Thyroid gland (tissue), 4 donors: ENCODE measurements around the gene AHRR. TPM values are rescaled to one million over a fixed set of nuclear protein-coding genes. Genes with fewer than 3 reads are reported as not detected.

Experiments used
- DNase-seq, 2 donors: peaks; one replicate each; pipeline ENCODE4 v3.0.0-alpha.2; 2019
- H3K27ac ChIP-seq, 3 donors: fragments of 200-600 bp; sonication (generic); 1 replicate in 2 of 3; 2 replicates in 1 of 3; pipeline ENCODE4 v1.5.1; 2016 to 2019; ENCODE audit warnings: mild to moderate bottlenecking in 1 of 3, moderate library complexity in 1 of 3
- H3K27me3 ChIP-seq: fragments of 200-600 bp; sonication (generic); one replicate; pipeline ENCODE4 v1.5.1; 2019
- H3K36me3 ChIP-seq, 2 donors: fragments of 200-600 bp; sonication (generic); one replicate each; pipeline ENCODE4 v1.5.1; 2016 to 2019
- H3K4me1 ChIP-seq, 2 donors: fragments of 200-600 bp; sonication (generic); one replicate each; pipeline ENCODE4 v1.5.1; 2017 to 2019
- H3K4me3 ChIP-seq, 3 donors: fragments of 200-600 bp; sonication (generic); replicated peaks in 1 of 3; 1 replicate in 2 of 3; 2 replicates in 1 of 3; pipeline ENCODE4 v1.5.1; 2016; ENCODE audit warnings: mild to moderate bottlenecking in 1 of 3
- H3K9me3 ChIP-seq: fragments of 200-600 bp; sonication (generic); one replicate; pipeline ENCODE4 v1.5.1; 2017
- POLR2A ChIP-seq, 2 donors: fragments of 450-650 bp; IDR thresholded peaks; one replicate each; pipeline ENCODE4 v1.6.1; 2017; ENCODE audit warnings: antibody characterized with exemption in 2 of 2, mild to moderate bottlenecking in 2 of 2, moderate library complexity in 1 of 2
- WGBS, 2 donors: methylation state at CpG; one replicate each; pipeline ENCODE4 v1.1.5; 2017; 5-methylcytosine and 5-hydroxymethylcytosine counted together
- intact Hi-C: fragments of 100-400 bp; cut with DNase I; formaldehyde crosslinking; loops from one replicate; pipeline ENCODE4 v1.15.1; 2023
- total RNA-seq, 4 donors: library from RNA; depleted of rRNA; stranded (reverse); fragments of >200 nt; gene quantifications; one replicate each; pipeline ENCODE4 v1.2.3, GENCODE V29; 2016
- TF ChIP-seq, protein P1 (sequence below), 6 experiments: fragments of 200-600 bp in 3 of 6; fragments of 450-650 bp in 3 of 6; sonication (generic) in 3 of 6; IDR thresholded peaks; one replicate each; pipeline ENCODE4 v1.5.1; 2016 to 2019; ENCODE audit warnings: antibody characterized with exemption in 6 of 6, mild to moderate bottlenecking in 2 of 6, inconsistent platforms in 1 of 6, moderate library complexity in 1 of 6

AHRR gene
- total RNA-seq, 4 donors from 2014 or later = 0.88 to 2.1 (median 1.3) TPM

DNA sequence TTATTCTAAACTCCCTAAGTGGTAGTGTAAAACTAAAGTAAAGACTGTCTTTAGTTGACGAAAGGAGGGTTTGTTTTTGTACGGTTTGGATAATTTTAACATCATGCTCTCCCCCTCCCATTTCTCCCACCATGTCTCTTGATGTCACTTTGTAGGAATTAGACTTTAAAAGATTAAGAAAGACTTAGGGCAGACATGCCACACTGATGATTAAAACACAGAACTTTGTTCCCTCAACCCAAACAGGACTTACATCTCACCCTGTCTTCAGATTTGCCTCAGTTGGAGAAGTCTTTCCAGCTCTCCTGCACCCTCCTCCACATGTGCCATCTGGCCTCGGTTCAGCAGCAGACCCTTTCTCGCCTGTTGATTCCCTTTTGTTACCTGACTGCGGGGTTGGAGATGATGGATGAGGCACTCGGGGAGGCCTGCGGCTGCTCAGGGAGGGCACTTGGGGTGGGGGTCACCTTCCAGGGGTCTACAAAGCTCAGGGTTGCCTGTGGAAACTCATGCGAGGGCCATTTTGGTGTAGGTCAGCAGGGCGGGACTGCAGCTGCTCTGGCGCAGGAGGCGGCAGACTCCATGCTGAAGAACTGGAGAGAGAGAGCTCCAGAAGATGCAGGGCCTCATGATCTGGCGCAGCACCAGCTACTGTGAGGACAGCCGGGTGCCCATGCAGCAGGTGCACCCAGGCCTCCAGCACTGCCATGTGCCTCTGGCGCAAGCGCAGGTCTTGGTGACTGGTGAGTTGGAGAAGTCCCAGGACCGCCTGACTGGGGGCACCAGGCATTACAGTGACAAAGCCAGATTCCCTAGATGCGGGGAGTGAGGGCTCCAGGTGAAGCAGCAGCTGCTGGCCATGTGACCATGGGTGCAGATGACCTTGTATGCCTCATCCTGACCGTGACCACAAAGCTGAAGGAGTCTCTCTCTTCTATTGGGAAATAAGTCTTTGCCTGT, 96.9 kb downstream of the AHRR start:
- no peak for DNase-seq
- intact Hi-C loops = no loop called here
- no peaks in the 10 kb centered on the region for H3K4me1 ChIP-seq
- no peaks in the 10 kb centered on the region for H3K27me3 ChIP-seq
- no peak overlapping the region for H3K27ac ChIP-seq
- no peaks in the 10 kb centered on the region for H3K9me3 ChIP-seq
- 87% methylated on average over 8 to 15 of the region's 18 CpGs for WGBS, 2 donors
- no peak overlapping the region for H3K4me3 ChIP-seq
- TF ChIP-seq, protein P1, sequence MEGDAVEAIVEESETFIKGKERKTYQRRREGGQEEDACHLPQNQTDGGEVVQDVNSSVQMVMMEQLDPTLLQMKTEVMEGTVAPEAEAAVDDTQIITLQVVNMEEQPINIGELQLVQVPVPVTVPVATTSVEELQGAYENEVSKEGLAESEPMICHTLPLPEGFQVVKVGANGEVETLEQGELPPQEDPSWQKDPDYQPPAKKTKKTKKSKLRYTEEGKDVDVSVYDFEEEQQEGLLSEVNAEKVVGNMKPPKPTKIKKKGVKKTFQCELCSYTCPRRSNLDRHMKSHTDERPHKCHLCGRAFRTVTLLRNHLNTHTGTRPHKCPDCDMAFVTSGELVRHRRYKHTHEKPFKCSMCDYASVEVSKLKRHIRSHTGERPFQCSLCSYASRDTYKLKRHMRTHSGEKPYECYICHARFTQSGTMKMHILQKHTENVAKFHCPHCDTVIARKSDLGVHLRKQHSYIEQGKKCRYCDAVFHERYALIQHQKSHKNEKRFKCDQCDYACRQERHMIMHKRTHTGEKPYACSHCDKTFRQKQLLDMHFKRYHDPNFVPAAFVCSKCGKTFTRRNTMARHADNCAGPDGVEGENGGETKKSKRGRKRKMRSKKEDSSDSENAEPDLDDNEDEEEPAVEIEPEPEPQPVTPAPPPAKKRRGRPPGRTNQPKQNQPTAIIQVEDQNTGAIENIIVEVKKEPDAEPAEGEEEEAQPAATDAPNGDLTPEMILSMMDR (IDR thresholded peaks at IDR 0.05) = no peak
- no peak for TF ChIP-seq POLR2A (IDR thresholded peaks at IDR 0.05)
- no peaks in the 10 kb centered on the region for H3K36me3 ChIP-seq

DNA sequence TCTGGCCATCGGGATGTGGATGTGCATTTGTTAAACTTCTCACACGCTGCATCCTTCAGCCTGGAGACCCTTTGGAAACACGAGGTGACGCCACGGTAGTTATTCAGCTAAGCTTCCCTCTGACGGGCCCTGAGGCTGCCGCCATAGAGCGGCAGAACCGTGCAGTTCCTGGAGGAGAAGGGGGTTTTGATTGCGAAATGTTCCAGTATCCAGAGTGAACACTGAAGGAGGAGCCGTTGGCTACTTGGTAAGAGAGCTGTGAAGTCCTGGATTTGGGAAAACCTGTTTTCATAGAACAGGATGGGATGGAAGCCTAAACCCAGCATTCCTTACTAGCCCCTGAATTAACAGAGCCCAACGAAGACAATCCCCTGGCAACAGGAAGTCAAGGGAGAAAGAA, 98.5 kb downstream of the AHRR start:
- Histone ChIP-seq H3K9me3 (no peaks in the 10 kb centered on the region), H3K4me1 (no peaks in the 10 kb centered on the region), H3K27me3 (no peaks in the 10 kb centered on the region), H3K27ac (no peak overlapping the region), H3K36me3 (no peaks in the 10 kb centered on the region), H3K4me3 (no peak overlapping the region)
- DNase-seq = no peak
- intact Hi-C loops = no loop called here
- WGBS, 2 donors = 70 to 73% methylated on average over 12 of the region's 12 CpGs
- TF ChIP-seq, protein P1 (IDR thresholded peaks at IDR 0.05) = no peak
- no peak for TF ChIP-seq POLR2A (IDR thresholded peaks at IDR 0.05)

DNA sequence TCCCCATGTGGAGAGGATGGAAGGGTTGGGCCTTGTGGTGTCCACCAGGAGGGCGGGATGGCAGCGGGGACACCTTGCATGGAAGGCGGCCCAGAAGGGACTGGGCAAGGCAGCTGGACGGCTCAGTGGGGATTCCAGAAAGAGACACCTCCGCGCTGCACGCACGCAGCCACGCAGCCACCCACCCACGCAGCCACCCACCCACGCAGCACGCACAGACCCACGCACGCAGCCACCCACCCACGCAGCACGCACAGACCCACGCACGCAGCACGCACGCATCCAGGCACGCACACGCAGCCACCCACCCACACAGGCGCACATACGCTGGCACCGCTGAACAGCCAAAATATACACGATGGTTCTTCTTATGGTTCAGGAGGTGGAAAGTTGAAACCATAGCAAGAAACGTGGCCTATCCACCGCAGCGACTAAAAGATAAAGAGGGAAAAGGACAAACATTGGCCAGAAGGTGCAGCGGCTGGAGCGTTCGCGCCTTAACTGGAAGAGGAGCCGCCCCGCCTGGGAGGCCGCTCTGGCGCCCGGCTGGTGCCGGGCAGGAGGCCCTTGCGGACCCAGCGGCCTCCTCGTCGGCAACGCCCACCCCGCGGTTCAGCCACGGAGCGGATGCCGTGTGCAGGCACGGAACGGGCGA, 99.2 kb downstream of the AHRR start:
- Histone ChIP-seq H3K27ac (no peak overlapping the region), H3K9me3 (no peaks in the 10 kb centered on the region), H3K27me3 (no peaks in the 10 kb centered on the region), H3K4me1 (no peaks in the 10 kb centered on the region), H3K36me3 (no peaks in the 10 kb centered on the region), H3K4me3 (no peak overlapping the region)
- intact Hi-C loops = no loop called here
- no peak for DNase-seq
- no peak for TF ChIP-seq POLR2A (IDR thresholded peaks at IDR 0.05)
- 93% methylated on average over 40 to 52 of the region's 52 CpGs for WGBS, 2 donors

DNA sequence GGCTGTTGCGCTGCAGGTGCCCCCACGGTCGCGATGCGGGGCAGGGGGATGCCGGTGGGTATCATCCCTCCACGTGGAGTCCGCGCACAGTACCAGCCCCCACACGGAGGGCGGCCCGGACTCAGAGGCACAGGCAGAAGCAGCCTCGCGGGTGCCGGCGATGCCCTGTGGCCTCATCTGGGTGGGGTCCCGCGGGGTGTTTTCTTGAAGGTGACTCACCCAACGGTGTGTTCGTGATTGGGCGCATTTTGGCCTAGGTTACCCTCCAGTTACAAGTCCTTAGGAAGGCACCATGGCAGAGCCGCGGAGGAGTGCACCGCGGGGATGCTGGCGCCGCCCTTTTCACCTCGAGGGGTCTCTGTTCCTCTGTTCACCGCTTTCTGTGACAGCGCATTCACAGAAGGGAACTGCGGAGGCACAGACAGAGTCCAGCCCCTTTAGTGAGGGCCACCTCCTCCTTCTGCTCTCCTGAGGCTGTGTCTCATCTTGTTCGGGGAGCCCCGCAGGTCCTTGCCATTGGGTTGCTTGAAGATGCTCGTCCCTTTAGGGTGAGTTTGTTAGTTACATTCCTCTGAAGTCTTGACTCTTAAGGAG, 99.9 kb downstream of the AHRR start:
- no peaks in the 10 kb centered on the region for H3K4me1 ChIP-seq
- H3K27ac ChIP-seq = no peak overlapping the region
- H3K27me3 ChIP-seq = no peaks in the 10 kb centered on the region
- no peaks in the 10 kb centered on the region for H3K36me3 ChIP-seq
- H3K9me3 ChIP-seq = no peaks in the 10 kb centered on the region
- H3K4me3 ChIP-seq = no peak overlapping the region
- intact Hi-C loops = no loop called here
- DNase-seq = no peak
- TF ChIP-seq, protein P1 (IDR thresholded peaks at IDR 0.05) = no peak
- no peak for TF ChIP-seq POLR2A (IDR thresholded peaks at IDR 0.05)
- WGBS, 2 donors = 86 to 92% methylated on average over 27 to 30 of the region's 34 CpGs

DNA sequence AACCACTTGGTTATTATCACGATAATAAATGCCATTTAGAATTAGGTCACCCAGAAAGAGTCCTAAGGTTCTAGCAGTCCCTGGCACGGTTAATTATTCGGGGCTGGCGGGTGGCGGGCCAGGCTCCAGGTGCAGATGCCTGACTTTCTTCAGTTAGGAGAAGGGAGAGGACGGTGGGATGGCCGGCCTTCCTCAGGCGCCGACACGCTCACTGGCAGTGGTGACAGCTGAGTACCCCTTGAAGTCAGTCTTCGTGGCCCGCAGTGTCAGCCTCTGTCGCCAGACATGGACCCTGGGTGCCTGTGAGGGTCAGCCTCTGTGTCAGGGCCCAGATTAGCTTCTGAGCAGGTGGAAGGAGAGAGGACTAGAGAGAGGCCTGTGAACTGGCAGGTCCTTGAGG, 100.4 kb downstream of the AHRR start:
- no peaks in the 10 kb centered on the region for H3K36me3 ChIP-seq
- intact Hi-C loops = no loop called here
- TF ChIP-seq, protein P1 (IDR thresholded peaks at IDR 0.05) = no peak
- TF ChIP-seq POLR2A (IDR thresholded peaks at IDR 0.05) = no peak
- H3K4me3 ChIP-seq = no peak overlapping the region
- no peaks in the 10 kb centered on the region for H3K4me1 ChIP-seq
- no peaks in the 10 kb centered on the region for H3K27me3 ChIP-seq
- WGBS, 2 donors = 92 to 93% methylated on average over 13 of the region's 13 CpGs
- no peaks in the 10 kb centered on the region for H3K9me3 ChIP-seq
- H3K27ac ChIP-seq = no peak overlapping the region
- no peak for DNase-seq
